ENCODE results near the gene AFDN. TPM values are rescaled to one million over a fixed set of nuclear protein-coding genes. Genes with fewer than 3 reads are reported as not detected.

Gene AFDN
- total RNA-seq, 1 experiment from 2014 or later: 108 TPM

- Histone ChIP-seq H3K27me3 (ENCODE audit: insufficient read depth, low read depth) (no peaks in the 10 kb centered on the region), H3K4me2 (peak overlapping the region; percentile 82), H3F3A (ENCODE audit: insufficient read depth, low read depth) (peaks cover 17% of the 10 kb centered on the region; the same call in 1 of the 2 replicates), H4K20me1 (ENCODE audit: insufficient read depth) (peaks cover 42% of the 10 kb centered on the region), H3K4me1 (replicated peaks; ENCODE audit: insufficient read depth) (peaks cover 52% of the 10 kb centered on the region), H3K79me2 (ENCODE audit: low read depth) (peaks cover 89% of the 10 kb centered on the region), H3K9me2 (ENCODE audit: insufficient read depth) (no peaks in the 10 kb centered on the region), H3K27ac (peak overlapping the region; percentile 81), H2AFZ (no peak overlapping the region), H3K9me3 (ENCODE audit: insufficient read depth, low read depth) (no peaks in the 10 kb centered on the region), H3K4me3 (no peak overlapping the region), H3K36me3 (ENCODE audit: low read depth) (no peaks in the 10 kb centered on the region)
- intact Hi-C loops (cut with micrococcal nuclease; ENCODE audit: unreplicated experiment): no loop called here
- ChIA-PET CTCF (interaction anchor here (0.5 kb wide), 1 partner anchor 12 kb away, joined by 3 read pairs; no protein-coding TSS in a partner anchor), POLR2A (ENCODE audit: unreplicated experiment) (interaction anchor here (0.6 kb wide), 1 partner anchor 41 kb away, joined by 7 read pairs; no protein-coding TSS in a partner anchor)
- TF ChIP-seq EZH2 (IDR thresholded peaks at IDR 0.05; ENCODE audit: low read depth): no peak
- TF ChIP-seq, protein P1, sequence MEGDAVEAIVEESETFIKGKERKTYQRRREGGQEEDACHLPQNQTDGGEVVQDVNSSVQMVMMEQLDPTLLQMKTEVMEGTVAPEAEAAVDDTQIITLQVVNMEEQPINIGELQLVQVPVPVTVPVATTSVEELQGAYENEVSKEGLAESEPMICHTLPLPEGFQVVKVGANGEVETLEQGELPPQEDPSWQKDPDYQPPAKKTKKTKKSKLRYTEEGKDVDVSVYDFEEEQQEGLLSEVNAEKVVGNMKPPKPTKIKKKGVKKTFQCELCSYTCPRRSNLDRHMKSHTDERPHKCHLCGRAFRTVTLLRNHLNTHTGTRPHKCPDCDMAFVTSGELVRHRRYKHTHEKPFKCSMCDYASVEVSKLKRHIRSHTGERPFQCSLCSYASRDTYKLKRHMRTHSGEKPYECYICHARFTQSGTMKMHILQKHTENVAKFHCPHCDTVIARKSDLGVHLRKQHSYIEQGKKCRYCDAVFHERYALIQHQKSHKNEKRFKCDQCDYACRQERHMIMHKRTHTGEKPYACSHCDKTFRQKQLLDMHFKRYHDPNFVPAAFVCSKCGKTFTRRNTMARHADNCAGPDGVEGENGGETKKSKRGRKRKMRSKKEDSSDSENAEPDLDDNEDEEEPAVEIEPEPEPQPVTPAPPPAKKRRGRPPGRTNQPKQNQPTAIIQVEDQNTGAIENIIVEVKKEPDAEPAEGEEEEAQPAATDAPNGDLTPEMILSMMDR (conservative IDR thresholded peaks at IDR 0.05): no peak
- BruUV-seq (replicated peaks): no TSS peak
- DNase-seq: no peak
These were observed 4.6 kb downstream of the AFDN start for GRCh38 chr6:167831281-167831828.

- Histone ChIP-seq H3K27ac (peak overlapping the region; percentile 81), H3K27me3 (ENCODE audit: insufficient read depth, low read depth) (no peaks in the 10 kb centered on the region), H3K4me1 (replicated peaks; ENCODE audit: insufficient read depth) (peaks cover 52% of the 10 kb centered on the region), H3K4me3 (no peak overlapping the region; the same call in 1 of the 2 replicates), H2AFZ (no peak overlapping the region), H3K9me2 (ENCODE audit: insufficient read depth) (no peaks in the 10 kb centered on the region), H3K79me2 (ENCODE audit: low read depth) (peaks cover 100% of the 10 kb centered on the region), H3K9me3 (ENCODE audit: insufficient read depth, low read depth) (no peaks in the 10 kb centered on the region), H4K20me1 (ENCODE audit: insufficient read depth) (peaks cover 53% of the 10 kb centered on the region), H3K4me2 (peak overlapping the region; percentile 50), H3K36me3 (ENCODE audit: low read depth) (0 out of 2 replicates have a peak, but pooled peaks cover under 1% of the 10 kb centered on the region), H3F3A (ENCODE audit: insufficient read depth, low read depth) (peaks cover 17% of the 10 kb centered on the region; the same call in 1 of the 2 replicates)
- POLR2A ChIA-PET (ENCODE audit: unreplicated experiment): no interaction called here
- peak in 1 of 2 experiments; percentile 47 for DNase-seq
- BruUV-seq (replicated peaks): no TSS peak
- intact Hi-C loops (cut with micrococcal nuclease; ENCODE audit: unreplicated experiment): no loop called here
- TF ChIP-seq, protein P1 (conservative IDR thresholded peaks at IDR 0.05): no peak
- no peak for TF ChIP-seq EZH2 (IDR thresholded peaks at IDR 0.05; ENCODE audit: low read depth)
- CTCF ChIA-PET: no interaction called here
These were observed 6.0 kb downstream of the AFDN start for GRCh38 chr6:167832497-167833395.

DNA sequence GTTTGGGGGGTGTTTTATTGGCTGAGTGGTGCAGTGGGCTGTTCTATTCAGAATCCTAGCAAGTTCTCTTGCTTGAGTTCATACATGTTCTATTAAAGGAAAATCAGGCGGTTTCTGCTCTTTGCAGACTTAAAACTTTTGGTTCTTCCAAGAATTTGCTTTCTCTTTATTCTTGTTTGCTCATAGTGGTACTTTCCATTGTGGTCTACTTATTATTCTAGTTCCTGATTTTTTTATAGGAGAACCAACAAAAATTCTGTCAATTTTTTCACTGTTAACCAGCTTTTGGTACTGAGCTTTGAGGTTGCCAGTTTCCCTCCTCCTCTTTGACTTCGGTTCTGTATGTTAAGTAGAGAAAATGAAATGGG lies 6.7 kb downstream of the AFDN start:
- intact Hi-C loops (cut with micrococcal nuclease; ENCODE audit: unreplicated experiment): no loop called here
- Histone ChIP-seq H2AFZ (no peak overlapping the region), H3K9me3 (ENCODE audit: insufficient read depth, low read depth) (no peaks in the 10 kb centered on the region), H4K20me1 (ENCODE audit: insufficient read depth) (peaks cover 58% of the 10 kb centered on the region), H3K9me2 (ENCODE audit: insufficient read depth) (no peaks in the 10 kb centered on the region), H3K36me3 (ENCODE audit: low read depth) (0 out of 2 replicates have a peak, but pooled peaks cover 2% of the 10 kb centered on the region), H3K4me1 (replicated peaks; ENCODE audit: insufficient read depth) (peaks cover 51% of the 10 kb centered on the region), H3K27me3 (ENCODE audit: insufficient read depth, low read depth) (no peaks in the 10 kb centered on the region), H3K4me2 (peak overlapping the region; percentile 50), H3K4me3 (no peak overlapping the region; the same call in 1 of the 2 replicates), H3K79me2 (ENCODE audit: low read depth) (peaks cover 100% of the 10 kb centered on the region), H3F3A (ENCODE audit: insufficient read depth, low read depth) (peaks cover 17% of the 10 kb centered on the region; the same call in 1 of the 2 replicates), H3K27ac (peak overlapping the region; percentile 81)
- TF ChIP-seq, protein P1 (conservative IDR thresholded peaks at IDR 0.05): no peak
- no peak for TF ChIP-seq EZH2 (IDR thresholded peaks at IDR 0.05; ENCODE audit: low read depth)
- POLR2A ChIA-PET (ENCODE audit: unreplicated experiment): no interaction called here
- no TSS peak for BruUV-seq (replicated peaks)
- CTCF ChIA-PET: no interaction called here
- no peak for DNase-seq

All from PC-9 (cell line).